Measurements from ENCODE around the gene RFX2. TPM values are rescaled to one million over a fixed set of nuclear protein-coding genes. Genes with fewer than 3 reads are reported as not detected.
"Not testable (repeated sequence)": the region's sequence is repeated elsewhere in the genome, so short reads cannot be mapped to it uniquely, and the experiment has no call there.

Gene RFX2
- total RNA-seq, 1 experiment from 2014 or later = 4.6 TPM

DNA sequence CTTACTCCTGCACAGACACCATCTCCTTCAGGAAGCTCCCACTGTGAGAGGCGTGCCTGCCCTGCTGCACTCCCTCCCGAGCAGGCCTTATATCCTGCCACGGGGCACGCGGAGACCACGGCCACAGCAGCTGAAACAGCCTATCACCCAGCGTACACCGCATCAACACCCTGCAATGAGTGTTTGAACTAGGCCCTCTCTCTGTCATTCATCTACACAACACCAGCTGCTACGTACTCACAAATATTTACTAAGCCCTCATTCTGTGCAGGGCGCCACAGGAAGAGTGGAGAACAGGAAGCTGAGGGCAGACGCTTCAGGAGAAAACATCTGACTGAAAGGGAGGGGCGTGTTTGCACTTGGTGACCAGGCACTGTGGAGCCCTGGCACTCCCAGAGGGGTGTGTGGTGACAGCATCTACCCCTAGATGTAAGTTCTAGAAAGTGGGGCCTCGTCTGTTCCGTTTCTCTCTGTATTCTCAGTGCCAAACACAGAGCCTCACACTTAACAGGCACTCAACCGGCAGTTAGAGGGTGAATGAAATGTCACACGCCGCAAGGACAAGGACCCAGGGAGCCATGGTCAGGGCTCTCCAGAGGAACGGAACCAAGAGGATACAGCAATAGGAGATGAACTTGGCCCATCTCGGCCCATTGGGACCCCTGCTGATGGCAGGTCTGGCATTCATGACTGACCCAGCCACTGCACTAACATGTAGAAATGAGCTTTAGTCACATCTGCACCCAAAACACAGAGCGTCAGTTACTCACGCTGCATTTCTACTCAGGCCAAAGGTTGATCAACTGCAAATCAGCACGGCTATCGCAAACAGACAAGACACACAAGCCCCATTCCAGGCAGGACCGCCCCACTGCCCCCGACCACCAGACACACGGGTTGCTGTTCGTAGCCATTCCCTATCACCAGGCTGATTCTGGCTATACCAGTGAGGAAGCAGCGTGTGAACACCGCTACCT is 148.0 kb downstream of the RFX2 start:
- Mint-ChIP-seq H3K27me3 (ENCODE audit: low read depth) (no peaks in the 10 kb centered on the region), H3K27ac (peak overlapping the region; percentile 82), H3K4me1 (peaks cover 70% of the 10 kb centered on the region), H3K4me3 (0 out of 2 replicates have a peak overlapping the region, but pooled peaks have one; percentile 12), H3K36me3 (no peaks in the 10 kb centered on the region), H3K9me3 (no peaks in the 10 kb centered on the region)
- no peak for DNase-seq (ENCODE audit: low spot score)
- ChIA-PET CTCF (interaction anchor here (1.1 to 1.5 kb wide), 3 partner anchors 60 to 158 kb away, joined by 3 to 5 read pairs (median 3); no protein-coding TSS in a partner anchor), POLR2A (no interaction called here)
- ATAC-seq = peak; percentile 46
- TF ChIP-seq GABPB1 (CRISPR knock-in tag; IDR thresholded peaks at IDR 0.05) (peak; percentile 65; the same call in 1 of the 2 replicates), ZNF138 (CRISPR knock-in tag; conservative IDR thresholded peaks at IDR 0.05) (no peak), SP1 (CRISPR knock-in tag; conservative IDR thresholded peaks at IDR 0.05) (no peak), SMAD4 (CRISPR knock-in tag; IDR thresholded peaks at IDR 0.05) (no peak)

DNA sequence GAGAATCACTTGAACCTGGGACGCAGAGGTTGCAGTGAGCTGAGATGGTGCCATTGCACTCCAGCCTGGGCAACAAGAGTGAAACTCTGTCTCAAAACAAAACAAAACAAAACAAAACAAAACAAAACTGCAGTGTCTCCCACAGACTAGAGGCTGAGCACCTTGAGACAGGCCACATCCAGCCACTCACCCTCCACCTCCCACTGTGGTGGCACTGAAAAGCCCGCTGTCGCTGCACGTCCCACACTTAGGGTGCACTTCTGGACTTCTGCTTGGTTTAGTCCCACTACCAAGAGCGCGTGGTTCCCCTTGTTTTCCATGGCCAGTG is 148.7 kb downstream of the RFX2 start:
- H3K4me1 Mint-ChIP-seq = peaks cover 72% of the 10 kb centered on the region
- H3K27me3 Mint-ChIP-seq (ENCODE audit: low read depth); POLR2A ChIA-PET; H3K9me3 Mint-ChIP-seq; H3K4me3 Mint-ChIP-seq; ATAC-seq; DNase-seq (ENCODE audit: low spot score); H3K36me3 Mint-ChIP-seq: not testable (repeated sequence)
- H3K27ac Mint-ChIP-seq = peak overlapping the region; percentile 82
- CTCF ChIA-PET = interaction anchor here (1.1 to 1.5 kb wide), 3 partner anchors 60 to 158 kb away, joined by 3 to 5 read pairs (median 3); no protein-coding TSS in a partner anchor
- TF ChIP-seq, protein P1, sequence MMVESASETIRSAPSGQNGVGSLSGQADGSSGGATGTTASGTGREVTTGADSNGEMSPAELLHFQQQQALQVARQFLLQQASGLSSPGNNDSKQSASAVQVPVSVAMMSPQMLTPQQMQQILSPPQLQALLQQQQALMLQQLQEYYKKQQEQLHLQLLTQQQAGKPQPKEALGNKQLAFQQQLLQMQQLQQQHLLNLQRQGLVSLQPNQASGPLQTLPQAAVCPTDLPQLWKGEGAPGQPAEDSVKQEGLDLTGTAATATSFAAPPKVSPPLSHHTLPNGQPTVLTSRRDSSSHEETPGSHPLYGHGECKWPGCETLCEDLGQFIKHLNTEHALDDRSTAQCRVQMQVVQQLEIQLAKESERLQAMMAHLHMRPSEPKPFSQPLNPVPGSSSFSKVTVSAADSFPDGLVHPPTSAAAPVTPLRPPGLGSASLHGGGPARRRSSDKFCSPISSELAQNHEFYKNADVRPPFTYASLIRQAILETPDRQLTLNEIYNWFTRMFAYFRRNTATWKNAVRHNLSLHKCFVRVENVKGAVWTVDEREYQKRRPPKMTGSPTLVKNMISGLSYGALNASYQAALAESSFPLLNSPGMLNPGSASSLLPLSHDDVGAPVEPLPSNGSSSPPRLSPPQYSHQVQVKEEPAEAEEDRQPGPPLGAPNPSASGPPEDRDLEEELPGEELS (CRISPR knock-in tag; IDR thresholded peaks at IDR 0.05) = 0 out of 2 replicates have a peak, but pooled peaks have one; percentile 42

DNA sequence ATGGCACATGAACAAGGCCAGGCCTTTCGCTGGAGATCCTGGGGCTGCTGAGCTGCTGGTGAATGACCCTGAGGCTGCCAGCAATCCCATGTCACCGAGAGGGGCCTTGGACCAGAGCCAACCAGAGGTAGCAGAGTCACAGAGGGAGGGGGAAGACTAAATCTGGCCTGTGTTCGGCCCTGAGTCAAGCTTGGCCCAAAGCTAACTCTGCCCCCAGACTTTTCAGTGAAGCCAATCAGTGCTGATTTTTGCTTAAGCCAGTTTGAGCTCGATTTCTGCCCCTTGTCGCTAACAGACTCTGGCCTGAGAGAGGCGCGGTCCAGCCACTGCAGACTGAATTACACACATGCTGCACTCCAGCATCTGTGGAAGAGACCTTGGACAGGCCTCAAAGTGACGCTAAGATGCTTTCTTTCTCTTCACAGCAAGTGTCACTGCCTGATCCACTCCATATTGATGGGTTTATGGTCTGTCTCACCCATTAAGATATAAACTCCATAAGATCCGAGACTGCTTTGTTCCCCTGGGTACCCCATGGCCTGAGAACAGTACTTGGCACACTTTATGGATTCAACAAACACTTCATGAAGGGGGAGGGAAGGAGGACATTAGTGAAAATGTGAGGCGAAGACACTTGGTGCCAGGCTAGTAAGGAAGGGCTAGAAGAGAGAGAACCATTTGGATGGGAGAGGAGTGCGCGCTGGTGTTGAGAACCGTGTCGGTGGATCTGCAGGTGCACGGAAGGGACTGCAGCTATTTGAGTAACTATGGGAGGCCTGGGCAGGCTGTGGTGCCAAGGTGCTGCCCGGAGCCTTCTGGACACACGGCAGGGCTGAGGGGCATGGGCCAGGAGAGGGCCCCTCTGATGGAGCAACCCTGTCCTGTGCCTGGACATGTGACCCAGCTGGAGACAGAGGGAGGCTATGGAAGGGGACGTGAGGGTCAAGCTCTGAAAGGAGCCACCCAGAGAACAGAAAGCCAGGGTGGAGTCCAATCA is 150.0 kb downstream of the RFX2 start:
- Mint-ChIP-seq H3K4me1 (peaks cover 77% of the 10 kb centered on the region), H3K4me3 (no peak overlapping the region), H3K36me3 (no peaks in the 10 kb centered on the region), H3K27ac (peak overlapping the region; percentile 88), H3K27me3 (ENCODE audit: low read depth) (no peaks in the 10 kb centered on the region), H3K9me3 (no peaks in the 10 kb centered on the region)
- DNase-seq (ENCODE audit: low spot score) = no peak
- ChIA-PET POLR2A (no interaction called here), CTCF (interaction anchor here (0.9 to 5.2 kb wide), 5 partner anchors 8 to 156 kb away, joined by 3 to 41 read pairs (median 8); no protein-coding TSS in a partner anchor)
- no peak for ATAC-seq
- TF ChIP-seq GABPB1 (CRISPR knock-in tag; IDR thresholded peaks at IDR 0.05) (no peak), GRHL2 (CRISPR knock-in tag; IDR thresholded peaks at IDR 0.05; ENCODE audit: insufficient replicate concordance, severe bottlenecking) (no peak), ATF1 (CRISPR knock-in tag; IDR thresholded peaks at IDR 0.05) (no peak)
- TF ChIP-seq, protein P2, sequence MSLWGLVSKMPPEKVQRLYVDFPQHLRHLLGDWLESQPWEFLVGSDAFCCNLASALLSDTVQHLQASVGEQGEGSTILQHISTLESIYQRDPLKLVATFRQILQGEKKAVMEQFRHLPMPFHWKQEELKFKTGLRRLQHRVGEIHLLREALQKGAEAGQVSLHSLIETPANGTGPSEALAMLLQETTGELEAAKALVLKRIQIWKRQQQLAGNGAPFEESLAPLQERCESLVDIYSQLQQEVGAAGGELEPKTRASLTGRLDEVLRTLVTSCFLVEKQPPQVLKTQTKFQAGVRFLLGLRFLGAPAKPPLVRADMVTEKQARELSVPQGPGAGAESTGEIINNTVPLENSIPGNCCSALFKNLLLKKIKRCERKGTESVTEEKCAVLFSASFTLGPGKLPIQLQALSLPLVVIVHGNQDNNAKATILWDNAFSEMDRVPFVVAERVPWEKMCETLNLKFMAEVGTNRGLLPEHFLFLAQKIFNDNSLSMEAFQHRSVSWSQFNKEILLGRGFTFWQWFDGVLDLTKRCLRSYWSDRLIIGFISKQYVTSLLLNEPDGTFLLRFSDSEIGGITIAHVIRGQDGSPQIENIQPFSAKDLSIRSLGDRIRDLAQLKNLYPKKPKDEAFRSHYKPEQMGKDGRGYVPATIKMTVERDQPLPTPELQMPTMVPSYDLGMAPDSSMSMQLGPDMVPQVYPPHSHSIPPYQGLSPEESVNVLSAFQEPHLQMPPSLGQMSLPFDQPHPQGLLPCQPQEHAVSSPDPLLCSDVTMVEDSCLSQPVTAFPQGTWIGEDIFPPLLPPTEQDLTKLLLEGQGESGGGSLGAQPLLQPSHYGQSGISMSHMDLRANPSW (CRISPR knock-in tag; conservative IDR thresholded peaks at IDR 0.05; ENCODE audit: low read depth) = no peak
- TF ChIP-seq, protein P3, sequence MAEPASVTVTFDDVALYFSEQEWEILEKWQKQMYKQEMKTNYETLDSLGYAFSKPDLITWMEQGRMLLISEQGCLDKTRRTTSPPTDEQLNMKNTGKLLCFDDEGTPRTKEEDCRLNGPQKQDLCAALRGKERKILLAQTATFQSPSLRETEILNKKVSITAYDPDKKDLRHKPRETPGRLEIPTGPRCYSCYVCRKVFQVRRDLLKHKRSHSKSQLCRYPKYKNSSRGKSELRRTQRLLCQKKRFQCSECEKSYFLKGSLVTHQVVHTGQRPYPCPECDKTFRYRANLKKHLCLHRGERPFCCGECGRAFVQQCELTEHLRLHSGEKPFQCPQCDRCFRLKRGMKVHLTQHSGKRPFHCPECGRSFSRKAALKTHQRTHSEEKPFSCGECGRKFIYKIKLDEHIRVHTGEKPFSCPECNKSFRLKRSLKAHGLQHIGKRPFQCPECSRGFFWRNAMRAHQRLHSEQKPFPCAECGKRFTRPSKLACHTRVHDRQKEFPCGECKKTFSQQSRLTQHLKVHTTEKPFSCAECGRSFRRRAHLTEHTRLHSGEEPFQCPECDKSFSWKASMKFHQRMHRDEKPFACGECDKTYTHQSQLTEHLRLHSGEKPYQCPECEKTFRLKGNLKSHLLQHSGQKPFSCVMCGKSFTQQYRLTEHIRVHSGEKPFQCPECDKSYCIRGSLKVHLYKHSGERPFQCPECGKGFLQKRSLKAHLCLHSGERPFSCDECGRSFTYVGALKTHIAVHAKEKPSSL (CRISPR knock-in tag; conservative IDR thresholded peaks at IDR 0.05) = no peak
- TF ChIP-seq, protein P4, sequence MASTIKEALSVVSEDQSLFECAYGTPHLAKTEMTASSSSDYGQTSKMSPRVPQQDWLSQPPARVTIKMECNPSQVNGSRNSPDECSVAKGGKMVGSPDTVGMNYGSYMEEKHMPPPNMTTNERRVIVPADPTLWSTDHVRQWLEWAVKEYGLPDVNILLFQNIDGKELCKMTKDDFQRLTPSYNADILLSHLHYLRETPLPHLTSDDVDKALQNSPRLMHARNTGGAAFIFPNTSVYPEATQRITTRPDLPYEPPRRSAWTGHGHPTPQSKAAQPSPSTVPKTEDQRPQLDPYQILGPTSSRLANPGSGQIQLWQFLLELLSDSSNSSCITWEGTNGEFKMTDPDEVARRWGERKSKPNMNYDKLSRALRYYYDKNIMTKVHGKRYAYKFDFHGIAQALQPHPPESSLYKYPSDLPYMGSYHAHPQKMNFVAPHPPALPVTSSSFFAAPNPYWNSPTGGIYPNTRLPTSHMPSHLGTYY (CRISPR knock-in tag; IDR thresholded peaks at IDR 0.05) = no peak
- TF ChIP-seq, protein P5, sequence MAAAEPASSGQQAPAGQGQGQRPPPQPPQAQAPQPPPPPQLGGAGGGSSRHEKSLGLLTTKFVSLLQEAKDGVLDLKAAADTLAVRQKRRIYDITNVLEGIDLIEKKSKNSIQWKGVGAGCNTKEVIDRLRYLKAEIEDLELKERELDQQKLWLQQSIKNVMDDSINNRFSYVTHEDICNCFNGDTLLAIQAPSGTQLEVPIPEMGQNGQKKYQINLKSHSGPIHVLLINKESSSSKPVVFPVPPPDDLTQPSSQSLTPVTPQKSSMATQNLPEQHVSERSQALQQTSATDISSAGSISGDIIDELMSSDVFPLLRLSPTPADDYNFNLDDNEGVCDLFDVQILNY (CRISPR knock-in tag; IDR thresholded peaks at IDR 0.05) = no peak
- TF ChIP-seq, protein P6, sequence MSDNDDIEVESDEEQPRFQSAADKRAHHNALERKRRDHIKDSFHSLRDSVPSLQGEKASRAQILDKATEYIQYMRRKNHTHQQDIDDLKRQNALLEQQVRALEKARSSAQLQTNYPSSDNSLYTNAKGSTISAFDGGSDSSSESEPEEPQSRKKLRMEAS (CRISPR knock-in tag; IDR thresholded peaks at IDR 0.05) = no peak
- TF ChIP-seq, protein P7, sequence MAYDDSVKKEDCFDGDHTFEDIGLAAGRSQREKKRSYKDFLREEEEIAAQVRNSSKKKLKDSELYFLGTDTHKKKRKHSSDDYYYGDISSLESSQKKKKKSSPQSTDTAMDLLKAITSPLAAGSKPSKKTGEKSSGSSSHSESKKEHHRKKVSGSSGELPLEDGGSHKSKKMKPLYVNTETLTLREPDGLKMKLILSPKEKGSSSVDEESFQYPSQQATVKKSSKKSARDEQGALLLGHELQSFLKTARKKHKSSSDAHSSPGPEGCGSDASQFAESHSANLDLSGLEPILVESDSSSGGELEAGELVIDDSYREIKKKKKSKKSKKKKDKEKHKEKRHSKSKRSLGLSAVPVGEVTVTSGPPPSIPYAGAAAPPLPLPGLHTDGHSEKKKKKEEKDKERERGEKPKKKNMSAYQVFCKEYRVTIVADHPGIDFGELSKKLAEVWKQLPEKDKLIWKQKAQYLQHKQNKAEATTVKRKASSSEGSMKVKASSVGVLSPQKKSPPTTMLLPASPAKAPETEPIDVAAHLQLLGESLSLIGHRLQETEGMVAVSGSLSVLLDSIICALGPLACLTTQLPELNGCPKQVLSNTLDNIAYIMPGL (CRISPR knock-in tag; IDR thresholded peaks at IDR 0.05) = no peak

Data from WTC11 (cell line).